DOHH2 (cell line): ENCODE results near the gene ATP13A2.

Source experiments
- H3F3A ChIP-seq: fragments of 200-600 bp; sonication (generic), shearing (Covaris generic); 2 replicates; pipeline ENCODE4 v1.6.0; 2016; ENCODE audit warnings: antibody characterized with exemption, mild to moderate bottlenecking; ENCODE audit not compliant: control insufficient read depth, insufficient read depth
- H3K27ac ChIP-seq: fragments of 200-600 bp; sonication (generic); 2 replicates; pipeline ENCODE4 v1.5.1; 2014; ENCODE audit warnings: low read depth, mild to moderate bottlenecking, low read length, moderate library complexity
- H3K27me3 ChIP-seq: fragments of 200-600 bp; sonication (generic); 2 replicates; pipeline ENCODE4 v1.6.1; 2014; ENCODE audit warnings: mild to moderate bottlenecking, low read length, mixed read lengths; ENCODE audit not compliant: control insufficient read depth
- H3K36me3 ChIP-seq: fragments of 200-600 bp; sonication (generic); 2 replicates; pipeline ENCODE4 v1.6.1; 2014; ENCODE audit warnings: mild to moderate bottlenecking, low read length, moderate library complexity, mixed read lengths; ENCODE audit not compliant: control insufficient read depth
- H3K4me1 ChIP-seq: fragments of 200-600 bp; sonication (generic); 2 replicates; pipeline ENCODE4 v1.6.1; 2014; ENCODE audit warnings: mild to moderate bottlenecking, low read length, mixed read lengths; ENCODE audit not compliant: control insufficient read depth
- H3K4me2 ChIP-seq: fragments of 200-600 bp; sonication (generic); 2 replicates; pipeline ENCODE4 v1.6.0; 2014; ENCODE audit warnings: mild to moderate bottlenecking, low read length, moderate library complexity
- H3K4me3 ChIP-seq: fragments of 200-600 bp; sonication (generic); 2 replicates; pipeline ENCODE4 v1.5.1; 2014; ENCODE audit warnings: mild to moderate bottlenecking, low read length, mixed read lengths
- H3K79me2 ChIP-seq: fragments of 200-600 bp; sonication (generic); 2 replicates; pipeline ENCODE4 v1.6.1; 2014; ENCODE audit warnings: mild to moderate bottlenecking, low read length, mixed read lengths; ENCODE audit not compliant: control insufficient read depth
- H3K9me2 ChIP-seq: fragments of 200-600 bp; sonication (generic); replicated peaks from 2 replicates; pipeline ENCODE4 v1.6.1; 2014; ENCODE audit warnings: mild to moderate bottlenecking, low read length, mixed read lengths; ENCODE audit not compliant: control insufficient read depth
- H3K9me3 ChIP-seq: fragments of 200-600 bp; sonication (generic); 2 replicates; pipeline ENCODE4 v1.6.1; 2014; ENCODE audit warnings: antibody characterized with exemption, low read length, mixed read lengths; ENCODE audit not compliant: control insufficient read depth, insufficient read depth
- H4K20me1 ChIP-seq: fragments of 200-600 bp; sonication (generic); 2 replicates; pipeline ENCODE4 v1.6.0; 2014; ENCODE audit warnings: low read depth, mild to moderate bottlenecking, antibody characterized with exemption, low read length, moderate library complexity; ENCODE audit not compliant: control insufficient read depth, insufficient read depth
- CTCF ChIP-seq: fragments of 200-600 bp; sonication (generic); IDR thresholded peaks from one replicate; pipeline ENCODE4 v1.5.1; 2014; ENCODE audit warnings: antibody characterized with exemption, mild to moderate bottlenecking, low read depth, low read length; ENCODE audit not compliant: poor library complexity, severe bottlenecking
- EZH2phosphoT487 ChIP-seq: fragments of 200-600 bp; sonication (generic); IDR thresholded peaks from 2 replicates; pipeline ENCODE4 v1.6.1; 2017; ENCODE audit warnings: borderline replicate concordance, mild to moderate bottlenecking, antibody characterized with exemption, low read length, moderate library complexity, mixed read lengths

The ATP13A2 gene

GRCh38 chr1:17040135-17040534, 28.4 kb upstream of the ATP13A2 start:
- Histone ChIP-seq H3K4me3 (no peak overlapping the region), H3K36me3 (peaks cover 53% of the 10 kb centered on the region), H3K27ac (no peak overlapping the region), H4K20me1 (no peaks in the 10 kb centered on the region), H3K27me3 (no peaks in the 10 kb centered on the region), H3F3A (peaks cover 2% of the 10 kb centered on the region), H3K79me2 (peaks cover 17% of the 10 kb centered on the region), H3K4me2 (no peak overlapping the region), H3K9me3 (no peaks in the 10 kb centered on the region), H3K9me2 (no peaks in the 10 kb centered on the region), H3K4me1 (no peaks in the 10 kb centered on the region)
- no peak for TF ChIP-seq EZH2phosphoT487

- Histone ChIP-seq H3K4me1 (no peaks in the 10 kb centered on the region), H3K27ac (no peak overlapping the region), H3F3A (peaks cover 2% of the 10 kb centered on the region), H3K27me3 (no peaks in the 10 kb centered on the region), H3K4me3 (no peak overlapping the region), H3K9me2 (no peaks in the 10 kb centered on the region), H3K9me3 (no peaks in the 10 kb centered on the region), H3K79me2 (peaks cover 15% of the 10 kb centered on the region), H3K4me2 (no peak overlapping the region), H4K20me1 (no peaks in the 10 kb centered on the region), H3K36me3 (peaks cover 53% of the 10 kb centered on the region)
- TF ChIP-seq EZH2phosphoT487 (no peak), CTCF (no peak)
Observed at GRCh38 chr1:17039522-17039921, 27.8 kb upstream of the ATP13A2 start.

GRCh38 chr1:17033481-17033880, 21.8 kb upstream of the ATP13A2 start:
- no peak overlapping the region for H3K4me3 ChIP-seq
- H3K4me1 ChIP-seq = no peaks in the 10 kb centered on the region
- no peak overlapping the region for H3K27ac ChIP-seq
- no peaks in the 10 kb centered on the region; the same call in 1 of the 2 replicates for H3F3A ChIP-seq
- H3K4me2 ChIP-seq = no peak overlapping the region
- no peaks in the 10 kb centered on the region for H3K9me3 ChIP-seq
- peaks cover 13% of the 10 kb centered on the region for H3K79me2 ChIP-seq
- H4K20me1 ChIP-seq = no peaks in the 10 kb centered on the region
- TF ChIP-seq CTCF (no peak), EZH2phosphoT487 (no peak)
- H3K27me3 ChIP-seq = no peaks in the 10 kb centered on the region
- H3K9me2 ChIP-seq = no peaks in the 10 kb centered on the region
- H3K36me3 ChIP-seq = peaks cover 55% of the 10 kb centered on the region

GRCh38 chr1:17032741-17033140, 21.0 kb upstream of the ATP13A2 start:
- peaks cover 62% of the 10 kb centered on the region for H3K36me3 ChIP-seq

More at GRCh38 chr1:17032741-17033140, 21.0 kb upstream of the ATP13A2 start:
- H3K27ac ChIP-seq = no peak overlapping the region
- no peak overlapping the region for H3K4me2 ChIP-seq
- H3K27me3 ChIP-seq = no peaks in the 10 kb centered on the region
- no peaks in the 10 kb centered on the region for H3K9me3 ChIP-seq
- no peaks in the 10 kb centered on the region; the same call in 1 of the 2 replicates for H3F3A ChIP-seq
- H4K20me1 ChIP-seq = no peaks in the 10 kb centered on the region
- H3K9me2 ChIP-seq = no peaks in the 10 kb centered on the region
- no peak overlapping the region for H3K4me3 ChIP-seq
- peaks cover 13% of the 10 kb centered on the region for H3K79me2 ChIP-seq
- no peaks in the 10 kb centered on the region for H3K4me1 ChIP-seq
- TF ChIP-seq EZH2phosphoT487 (no peak), CTCF (no peak)
